Mesenchymal stem cell (in vitro differentiated cells and primary cell): ENCODE data around the gene ERLIN1.
A peak's percentile ranks its signal among the peaks of the same experiment; 100 is the strongest.

ENCODE experiments used
- DNase-seq: peaks from one replicate; pipeline ENCODE4 v3.0.0-alpha.2; 2013
- H2AFZ ChIP-seq: one replicate; pipeline ENCODE4 v1.6.1; 2013; ENCODE audit warnings: low read depth, mild to moderate bottlenecking, control low read depth, inconsistent platforms, low read length, moderate library complexity
- H2AK5ac ChIP-seq: 2 replicates; pipeline ENCODE4 v1.6.1; 2013; ENCODE audit warnings: low read length, moderate library complexity, mild to moderate bottlenecking, inconsistent platforms; ENCODE audit not compliant: severe bottlenecking
- H2BK120ac ChIP-seq: one replicate; pipeline ENCODE4 v1.6.1; 2013; ENCODE audit warnings: low read depth, mild to moderate bottlenecking, inconsistent platforms, low read length, moderate library complexity
- H2BK12ac ChIP-seq, 2 experiments: one replicate each; pipeline ENCODE4 v1.6.1; 2013; ENCODE audit warnings: inconsistent platforms in 2 of 2, low read length in 2 of 2, mild to moderate bottlenecking in 2 of 2, moderate library complexity in 2 of 2, control low read depth in 1 of 2
- H2BK15ac ChIP-seq: one replicate; pipeline ENCODE4 v1.6.1; 2013; ENCODE audit warnings: mild to moderate bottlenecking, low read depth, inconsistent platforms; ENCODE audit not compliant: poor library complexity, severe bottlenecking
- H2BK5ac ChIP-seq: 2 replicates; pipeline ENCODE4 v1.6.1; 2013; ENCODE audit warnings: low read depth, mild to moderate bottlenecking, low read length, control low read depth, inconsistent platforms; ENCODE audit not compliant: poor library complexity, severe bottlenecking
- H3K14ac ChIP-seq, 2 experiments: one replicate each; pipeline ENCODE4 v1.6.1; 2013; ENCODE audit warnings: inconsistent platforms in 2 of 2, low read length in 2 of 2, control low read depth in 1 of 2, mild to moderate bottlenecking in 1 of 2, moderate library complexity in 1 of 2
- H3K18ac ChIP-seq, 2 experiments: one replicate each; pipeline ENCODE4 v1.6.1; 2013; ENCODE audit warnings: inconsistent platforms in 2 of 2, low read length in 2 of 2, control low read depth in 1 of 2, low read depth in 1 of 2, mild to moderate bottlenecking in 1 of 2
- H3K23ac ChIP-seq, 2 experiments: one replicate each; pipeline ENCODE4 v1.6.1; 2013; ENCODE audit warnings: inconsistent platforms in 2 of 2, low read length in 2 of 2, mild to moderate bottlenecking in 2 of 2, moderate library complexity in 2 of 2, control low read depth in 1 of 2
- H3K27ac ChIP-seq: 2 replicates; pipeline ENCODE4 v1.5.1; 2013; ENCODE audit warnings: mild to moderate bottlenecking, moderate library complexity, low read length, control low read depth, inconsistent platforms; ENCODE audit not compliant: poor library complexity, severe bottlenecking
- H3K27me3 ChIP-seq, 2 experiments: 2 replicates each; pipeline versions ENCODE4 v1.6.1 to v1.7.0; 2013; ENCODE audit warnings: low read length in 2 of 2, mild to moderate bottlenecking in 2 of 2, moderate library complexity in 2 of 2, control low read depth in 1 of 2, inconsistent platforms in 1 of 2; ENCODE audit not compliant: control insufficient read depth in 1 of 2, insufficient read depth in 1 of 2
- H3K36me3 ChIP-seq, 2 experiments: 2 replicates each; pipeline versions ENCODE4 v1.6.1 to v1.7.0; 2013; ENCODE audit warnings: low read length in 2 of 2, control low read depth in 1 of 2, inconsistent platforms in 1 of 2, low read depth in 1 of 2, mild to moderate bottlenecking in 1 of 2; ENCODE audit not compliant: insufficient read depth in 2 of 2, control insufficient read depth in 1 of 2
- H3K4ac ChIP-seq, 2 experiments: one replicate each; pipeline ENCODE4 v1.6.1; 2013; ENCODE audit warnings: inconsistent platforms in 2 of 2, low read length in 2 of 2, mild to moderate bottlenecking in 2 of 2, moderate library complexity in 2 of 2, control low read depth in 1 of 2, low read depth in 1 of 2
- H3K4me1 ChIP-seq: 2 replicates; pipeline ENCODE4 v1.6.1; 2013; ENCODE audit warnings: low read depth, low read length, control low read depth; ENCODE audit not compliant: control insufficient read depth, insufficient read depth
- H3K4me2 ChIP-seq: 2 replicates; pipeline ENCODE4 v1.6.1; 2013; ENCODE audit warnings: low read length, mild to moderate bottlenecking, inconsistent platforms; ENCODE audit not compliant: poor library complexity, severe bottlenecking
- H3K4me3 ChIP-seq, 2 experiments: 2 replicates each; pipeline versions ENCODE4 v1.5.1 to v1.7.0; 2013; ENCODE audit warnings: low read length in 2 of 2, mild to moderate bottlenecking in 2 of 2, control low read depth in 1 of 2, low read depth in 1 of 2; ENCODE audit not compliant: insufficient read depth in 1 of 2
- H3K79me1 ChIP-seq: replicated peaks from 2 replicates; pipeline ENCODE4 v1.6.1; 2013; ENCODE audit warnings: mild to moderate bottlenecking, control low read depth, low read length, inconsistent platforms; ENCODE audit not compliant: poor library complexity, severe bottlenecking
- H3K9ac ChIP-seq: 2 replicates; pipeline ENCODE4 v1.7.0; 2013; ENCODE audit warnings: mild to moderate bottlenecking, low read length, moderate library complexity
- H3K9me3 ChIP-seq: 2 replicates; pipeline ENCODE4 v1.7.0; 2013; ENCODE audit warnings: mild to moderate bottlenecking, low read length; ENCODE audit not compliant: control insufficient read depth
- H4K8ac ChIP-seq: one replicate; pipeline ENCODE4 v1.6.1; 2013; ENCODE audit warnings: inconsistent platforms, mild to moderate bottlenecking, low read length, moderate library complexity
- H4K91ac ChIP-seq: one replicate; pipeline ENCODE4 v1.6.1; 2013; ENCODE audit warnings: mild to moderate bottlenecking, low read length, inconsistent platforms
- WGBS: methylation state at CpG from one replicate; pipeline ENCODE4 v1.1.7; 2013; ENCODE audit warnings: mixed read lengths; 5-methylcytosine and 5-hydroxymethylcytosine counted together

The ERLIN1 gene

DNA sequence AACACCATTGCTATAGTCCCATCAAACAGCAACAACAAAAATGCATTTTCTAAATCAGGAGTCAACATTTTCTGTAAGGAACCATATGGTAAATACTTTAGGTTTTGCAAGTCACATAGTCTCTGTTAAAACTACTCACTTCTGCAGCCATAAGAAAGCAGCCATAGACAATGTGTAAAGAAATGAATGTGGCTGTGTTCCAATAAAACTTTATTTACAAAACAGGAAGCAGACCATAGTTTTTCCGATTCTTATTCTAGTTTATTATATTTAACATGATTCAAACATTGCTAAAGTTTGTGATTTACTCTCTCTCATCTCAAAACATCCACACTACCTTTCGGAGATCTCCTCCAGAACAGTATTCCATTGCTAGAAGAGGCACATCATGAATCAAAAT lies 36.7 kb upstream of the ERLIN1 start:
- H2AFZ ChIP-seq, result no peak overlapping the region
- no peaks in the 10 kb centered on the region for H3K4me1 ChIP-seq
- H4K8ac ChIP-seq, result no peak overlapping the region
- no peak overlapping the region for H3K9ac ChIP-seq
- DNase-seq, result no peak
- no peak overlapping the region for H3K23ac ChIP-seq
- no peak overlapping the region for H3K4ac ChIP-seq
- H2BK12ac ChIP-seq, result no peak overlapping the region
- H3K27me3 ChIP-seq, result no peaks in the 10 kb centered on the region
- H3K9me3 ChIP-seq, result no peaks in the 10 kb centered on the region
- H2BK120ac ChIP-seq, result no peak overlapping the region
- H3K4me2 ChIP-seq, result no peak overlapping the region
- H3K18ac ChIP-seq, result no peak overlapping the region
- H2BK15ac ChIP-seq, result no peak overlapping the region
- H3K79me1 ChIP-seq, result peaks cover 14% of the 10 kb centered on the region
- no peak overlapping the region for H2BK5ac ChIP-seq
- H3K14ac ChIP-seq, result no peak overlapping the region
- WGBS, result 100% methylated on average over 1 of the region's 2 CpGs
- H3K36me3 ChIP-seq, result peaks cover 11 to 79% of the 10 kb centered on the region in 2 experiments
- H3K4me3 ChIP-seq, result no peak overlapping the region
- no peak overlapping the region for H2AK5ac ChIP-seq
- no peak overlapping the region for H4K91ac ChIP-seq
- H3K27ac ChIP-seq, result no peak overlapping the region

DNA sequence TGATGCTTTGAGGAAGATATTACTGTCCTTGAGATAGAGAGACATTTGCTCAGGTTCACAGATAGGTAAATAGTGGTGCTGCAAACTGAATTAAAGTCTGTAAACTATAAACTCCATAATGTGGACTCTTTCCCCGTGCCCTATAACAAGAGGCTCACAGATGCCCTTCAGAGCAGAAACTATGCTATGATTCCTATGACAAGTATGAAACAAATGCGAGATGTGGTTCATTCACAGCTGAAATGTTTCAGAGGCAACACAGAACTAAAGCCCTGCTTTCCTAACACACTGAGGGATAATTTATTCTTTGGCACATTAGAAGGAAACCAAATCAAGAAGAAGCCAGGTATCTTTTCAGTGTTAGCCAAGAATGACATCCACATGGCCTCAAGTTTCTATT lies 30.2 kb upstream of the ERLIN1 start:
- Histone ChIP-seq H4K91ac (no peak overlapping the region), H3K14ac (no peak overlapping the region), H3K27ac (no peak overlapping the region), H2BK12ac (no peak overlapping the region), H3K23ac (no peak overlapping the region), H3K4ac (no peak overlapping the region), H3K27me3 (no peaks in the 10 kb centered on the region), H2BK120ac (no peak overlapping the region), H2AK5ac (no peak overlapping the region), H3K9ac (no peak overlapping the region), H2BK15ac (no peak overlapping the region), H2BK5ac (no peak overlapping the region), H4K8ac (no peak overlapping the region), H3K36me3 (peaks cover 18 to 90% of the 10 kb centered on the region in 2 experiments), H3K18ac (no peak overlapping the region), H3K79me1 (peaks cover 1% of the 10 kb centered on the region), H2AFZ (no peak overlapping the region), H3K4me2 (no peak overlapping the region), H3K4me1 (no peaks in the 10 kb centered on the region), H3K9me3 (no peaks in the 10 kb centered on the region), H3K4me3 (no peak overlapping the region)
- no peak for DNase-seq
- WGBS, result 91% methylated on average over 2 of the region's 2 CpGs

DNA sequence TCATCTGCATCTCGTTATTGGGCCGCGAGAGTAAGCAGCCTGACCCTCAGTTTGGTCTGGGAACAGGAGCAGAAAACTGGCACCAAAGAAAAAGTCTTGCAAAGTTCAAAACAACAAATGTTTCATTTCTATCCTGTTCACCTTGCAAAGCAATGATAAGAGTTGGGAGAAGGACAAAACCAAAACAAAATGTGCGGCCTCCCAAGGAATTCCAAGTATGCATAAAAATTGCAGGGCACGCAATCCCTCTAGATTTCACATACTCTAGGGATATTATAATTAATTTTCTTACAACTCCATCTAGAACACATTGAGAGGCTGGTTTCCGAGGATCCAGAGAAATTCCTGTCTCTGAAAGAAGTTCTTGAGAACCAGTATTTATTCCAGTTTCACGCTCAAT lies 23.5 kb upstream of the ERLIN1 start:
- Histone ChIP-seq H3K36me3 (peaks cover 8 to 79% of the 10 kb centered on the region in 2 experiments), H2BK120ac (no peak overlapping the region), H2BK12ac (no peak overlapping the region), H4K8ac (no peak overlapping the region), H3K9ac (no peak overlapping the region), H3K18ac (no peak overlapping the region), H3K23ac (no peak overlapping the region), H3K9me3 (no peaks in the 10 kb centered on the region), H3K4me3 (no peak overlapping the region), H3K27ac (peak overlapping the region; percentile 85), H2AFZ (no peak overlapping the region), H3K14ac (no peak overlapping the region), H2BK5ac (no peak overlapping the region), H3K79me1 (peaks cover 3% of the 10 kb centered on the region), H4K91ac (no peak overlapping the region), H3K4me2 (no peak overlapping the region), H2BK15ac (no peak overlapping the region), H3K27me3 (no peaks in the 10 kb centered on the region), H3K4ac (no peak overlapping the region), H3K4me1 (peaks cover 6% of the 10 kb centered on the region), H2AK5ac (peak overlapping the region; percentile 10)
- DNase-seq, result no peak
- 82% methylated on average over 7 of the region's 7 CpGs for WGBS

DNA sequence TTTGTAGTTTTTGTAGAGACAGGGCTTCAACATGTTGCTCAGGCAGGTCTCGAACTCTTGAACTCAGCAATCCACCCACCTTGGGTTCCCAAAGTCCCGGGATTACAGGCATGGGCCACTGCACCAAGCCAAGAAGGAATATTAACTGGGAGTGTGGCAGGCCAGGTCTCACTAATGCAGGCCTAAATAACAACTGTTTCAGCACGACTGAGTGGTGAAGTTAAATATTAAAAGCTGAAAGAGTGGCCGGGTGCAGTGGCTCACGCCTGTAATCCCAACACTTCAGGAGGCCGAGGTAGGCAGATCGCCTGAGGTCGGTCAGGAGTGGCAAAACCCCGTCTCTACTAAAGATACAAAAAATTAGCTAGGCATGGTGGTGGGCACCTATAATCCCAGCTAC lies 22.4 kb upstream of the ERLIN1 start:
- no peak overlapping the region for H3K14ac ChIP-seq
- H3K18ac ChIP-seq, result no peak overlapping the region

More for the DNA sequence above, 22.4 kb upstream of the ERLIN1 start:
- Histone ChIP-seq H3K9me3 (no peaks in the 10 kb centered on the region), H3K23ac (no peak overlapping the region), H4K91ac (no peak overlapping the region), H3K4ac (no peak overlapping the region), H4K8ac (no peak overlapping the region), H2BK12ac (no peak overlapping the region), H2AFZ (no peak overlapping the region), H3K4me1 (peaks cover 6% of the 10 kb centered on the region), H3K27me3 (no peaks in the 10 kb centered on the region), H3K9ac (no peak overlapping the region), H2BK5ac (peak overlapping the region; percentile 24), H2BK120ac (no peak overlapping the region), H3K79me1 (peaks cover 3% of the 10 kb centered on the region), H3K4me2 (no peak overlapping the region), H3K27ac (peak overlapping the region; percentile 85), H3K36me3 (peaks cover 5 to 81% of the 10 kb centered on the region in 2 experiments), H2BK15ac (no peak overlapping the region), H2AK5ac (no peak overlapping the region), H3K4me3 (no peak overlapping the region)
- DNase-seq, result no peak
- 96% methylated on average over 9 of the region's 9 CpGs for whole genome bisulfite sequencing
